IMR-90 (cell line): ENCODE measurements around the gene NT5M. TPM values are rescaled to one million over a fixed set of nuclear protein-coding genes. Genes with fewer than 3 reads are reported as not detected.

Source experiments
- ATAC-seq: fragments of 200-7000 bp; cut with Tn5 transposase; 2 replicates; pipeline ENCODE4 v1.9.1; 2020; ENCODE audit warnings: low read depth, mild to moderate bottlenecking, moderate library complexity
- BruUV-seq: library from RNA; stranded (reverse); fragments of 400-500 nt; replicated peaks from 2 replicates; lab custom pipeline; 2021; lab: Mats Ljungman, UMichigan
- CTCF ChIA-PET: fragments of 300-600 bp; formaldehyde crosslinking; extraction: SDS; loops from one replicate; lab custom pipeline; 2021; ENCODE audit warnings: antibody characterized with exemption; lab: Yijun Ruan, JAX
- POLR2A ChIA-PET: fragments of 300-600 bp; sonication (Branson Sonifier 250); formaldehyde crosslinking; loops from one replicate; lab custom pipeline; 2022; ENCODE audit warnings: antibody characterized with exemption; ENCODE audit not compliant: unreplicated experiment; lab: Charles Lee
- DNase-seq: peaks from one replicate; pipeline ENCODE4 v3.0.0; 2013
- H2AFZ ChIP-seq: replicated peaks from 2 replicates; pipeline ENCODE3; 2013; ENCODE audit warnings: low read length, mild to moderate bottlenecking; ENCODE audit not compliant: poor library complexity
- H2AK5ac ChIP-seq: 2 replicates; pipeline ENCODE4 v1.6.1; 2013; ENCODE audit warnings: low read depth, low read length, inconsistent platforms
- H2AK9ac ChIP-seq: replicated peaks from 2 replicates; pipeline ENCODE3; 2013; ENCODE audit warnings: mild to moderate bottlenecking, low read depth, low read length, moderate library complexity; ENCODE audit not compliant: poor library complexity
- H2BK120ac ChIP-seq: 2 replicates; pipeline ENCODE4 v1.6.1; 2013; ENCODE audit warnings: low read depth, low read length, inconsistent platforms
- H2BK15ac ChIP-seq: 3 replicates; pipeline ENCODE4 v1.6.1; 2013; ENCODE audit warnings: low read depth, low read length, inconsistent platforms
- H2BK20ac ChIP-seq: 2 replicates; pipeline ENCODE4 v1.6.1; 2013; ENCODE audit warnings: low read depth, mild to moderate bottlenecking, inconsistent platforms, low read length, moderate library complexity
- H2BK5ac ChIP-seq: 2 replicates; pipeline ENCODE4 v1.6.1; 2013; ENCODE audit warnings: mild to moderate bottlenecking, low read depth, low read length, inconsistent platforms; ENCODE audit not compliant: poor library complexity, severe bottlenecking
- H3K14ac ChIP-seq: replicated peaks from 2 replicates; pipeline ENCODE4 v1.6.1; 2013; ENCODE audit warnings: low read depth, low read length, inconsistent platforms
- H3K18ac ChIP-seq: 2 replicates; pipeline ENCODE4 v1.6.1; 2013; ENCODE audit warnings: low read depth, low read length, control low read depth
- H3K23ac ChIP-seq: 2 replicates; pipeline ENCODE4 v1.6.1; 2013; ENCODE audit warnings: low read depth, low read length, inconsistent platforms
- H3K27ac ChIP-seq: 2 replicates; pipeline ENCODE4 v1.5.1; 2013; ENCODE audit warnings: mild to moderate bottlenecking, control low read depth, low read length; ENCODE audit not compliant: insufficient read depth
- H3K27me3 ChIP-seq: 2 replicates; pipeline ENCODE4 v1.6.1; 2013; ENCODE audit warnings: low read length; ENCODE audit not compliant: control insufficient read depth, insufficient read depth
- H3K36me3 ChIP-seq: 2 replicates; pipeline ENCODE4 v1.6.1; 2013; ENCODE audit warnings: low read length, mixed read lengths; ENCODE audit not compliant: control insufficient read depth, insufficient read depth
- H3K4ac ChIP-seq: 2 replicates; pipeline ENCODE4 v1.6.1; 2013; ENCODE audit warnings: low read depth, low read length, inconsistent platforms
- H3K4me1 ChIP-seq: 2 replicates; pipeline ENCODE4 v1.6.1; 2013; ENCODE audit warnings: low read length, mixed read lengths; ENCODE audit not compliant: control insufficient read depth, insufficient read depth
- H3K4me2 ChIP-seq: 2 replicates; pipeline ENCODE4 v1.6.1; 2013; ENCODE audit warnings: low read depth, mild to moderate bottlenecking, control low read depth, low read length, moderate library complexity
- H3K4me3 ChIP-seq: 2 replicates; pipeline ENCODE4 v1.5.1; 2013; ENCODE audit warnings: low read depth, mild to moderate bottlenecking, control low read depth, low read length, moderate library complexity; ENCODE audit not compliant: insufficient read depth
- H3K56ac ChIP-seq: 2 replicates; pipeline ENCODE4 v1.6.1; 2013; ENCODE audit warnings: low read length, inconsistent platforms; ENCODE audit not compliant: insufficient read depth; ENCODE audit errors: extremely low read depth
- H3K79me1 ChIP-seq, 2 experiments: 2 replicates each; pipeline ENCODE4 v1.6.1; 2013; ENCODE audit warnings: low read length in 2 of 2, inconsistent platforms in 1 of 2, low read depth in 1 of 2
- H3K9ac ChIP-seq: 2 replicates; pipeline ENCODE4 v1.6.1; 2013; ENCODE audit warnings: low read depth, low read length, control low read depth
- H3K9me1 ChIP-seq: 2 replicates; pipeline ENCODE4 v1.6.1; 2013; ENCODE audit warnings: low read length, inconsistent platforms; ENCODE audit not compliant: insufficient read depth
- H3K9me3 ChIP-seq: 2 replicates; pipeline ENCODE4 v1.6.1; 2013; ENCODE audit warnings: low read length; ENCODE audit not compliant: control insufficient read depth, insufficient read depth
- H4K20me1 ChIP-seq: 2 replicates; pipeline ENCODE4 v1.6.1; 2013; ENCODE audit warnings: low read length, inconsistent platforms; ENCODE audit not compliant: insufficient read depth
- H4K5ac ChIP-seq: 2 replicates; pipeline ENCODE4 v1.6.1; 2013; ENCODE audit warnings: mild to moderate bottlenecking, low read depth, low read length, control low read depth
- H4K8ac ChIP-seq, 2 experiments: 2 replicates each; pipeline ENCODE4 v1.6.1; 2013; ENCODE audit warnings: low read depth in 2 of 2, low read length in 2 of 2, control low read depth in 1 of 2, inconsistent platforms in 1 of 2
- H4K91ac ChIP-seq: 2 replicates; pipeline ENCODE4 v1.6.1; 2013; ENCODE audit warnings: low read depth, low read length, inconsistent platforms; ENCODE audit not compliant: insufficient read depth
- BHLHE40 ChIP-seq: fragments of 150-350 bp; IDR thresholded peaks from 2 replicates; pipeline ENCODE4 v1.6.1; 2016; ENCODE audit warnings: mild to moderate bottlenecking, low read depth, low read length
- CEBPB ChIP-seq: IDR thresholded peaks from 2 replicates; pipeline ENCODE4 v1.6.1; 2012; ENCODE audit warnings: low read depth, low read length, improper control_type of control experiment
- CHD1 ChIP-seq: IDR thresholded peaks from 2 replicates; pipeline ENCODE4 v1.6.1; 2012; ENCODE audit warnings: low read depth, low read length, improper control_type of control experiment
- CTCF ChIP-seq: conservative IDR thresholded peaks from 2 replicates; pipeline ENCODE4 v1.5.1; 2012; ENCODE audit warnings: mild to moderate bottlenecking, low read depth, low read length, improper control_type of control experiment
- ELK1 ChIP-seq: fragments of 150-350 bp; IDR thresholded peaks from 2 replicates; pipeline ENCODE4 v1.6.1; 2016; ENCODE audit warnings: low read depth, mild to moderate bottlenecking, low read length, moderate library complexity, borderline replicate concordance
- FOS ChIP-seq: fragments of 150-350 bp; IDR thresholded peaks from 2 replicates; pipeline ENCODE4 v1.6.1; 2016; ENCODE audit warnings: low read depth, low read length
- MAFK ChIP-seq: IDR thresholded peaks from 2 replicates; pipeline ENCODE4 v1.6.1; 2012; ENCODE audit warnings: low read depth, low read length, improper control_type of control experiment
- MAZ ChIP-seq: IDR thresholded peaks from 2 replicates; pipeline ENCODE4 v1.6.1; 2012; ENCODE audit warnings: low read depth, mild to moderate bottlenecking, low read length, improper control_type of control experiment, moderate library complexity, borderline replicate concordance
- MXI1 ChIP-seq: IDR thresholded peaks from 2 replicates; pipeline ENCODE4 v1.6.1; 2012; ENCODE audit warnings: low read depth, mild to moderate bottlenecking, low read length, moderate library complexity, borderline replicate concordance
- NFE2L2 ChIP-seq: fragments of 150-350 bp; IDR thresholded peaks from 2 replicates; pipeline ENCODE4 v1.6.1; 2016; ENCODE audit warnings: low read depth, mild to moderate bottlenecking, low read length
- POLR2A ChIP-seq: IDR thresholded peaks from 2 replicates; pipeline ENCODE4 v1.6.1; 2012; ENCODE audit warnings: mild to moderate bottlenecking, low read depth, low read length
- RAD21 ChIP-seq: IDR thresholded peaks from 2 replicates; pipeline ENCODE4 v1.6.1; 2012; ENCODE audit warnings: low read length, improper control_type of control experiment
- RCOR1 ChIP-seq: IDR thresholded peaks from 2 replicates; pipeline ENCODE4 v1.6.1; 2012; ENCODE audit warnings: mild to moderate bottlenecking, low read length, improper control_type of control experiment; ENCODE audit not compliant: insufficient replicate concordance
- SMC3 ChIP-seq: fragments of 150-350 bp; IDR thresholded peaks from 2 replicates; pipeline ENCODE4 v1.6.1; 2016; ENCODE audit warnings: low read depth, mild to moderate bottlenecking, antibody characterized with exemption, low read length, moderate library complexity
- USF2 ChIP-seq: fragments of 150-350 bp; IDR thresholded peaks from 2 replicates; pipeline ENCODE4 v1.6.1; 2017; ENCODE audit warnings: mild to moderate bottlenecking, antibody characterized with exemption, low read length, low read depth
- WGBS, 2 experiments: methylation state at CpG; one replicate each; pipeline versions ENCODE4 v1.1.5 to v1.1.7; 2013; ENCODE audit warnings: missing lambda C conversion rate in 2 of 2; ENCODE audit not compliant: insufficient read length in 1 of 2; ENCODE audit errors: extremely low coverage in 2 of 2; 5-methylcytosine and 5-hydroxymethylcytosine counted together
- dilution Hi-C: fragments of 300-500 bp; cut with HindIII; formaldehyde crosslinking; loops from one replicate; pipeline ENCODE4 v1.14.3; 2018; ENCODE audit warnings: low sequenced_read_pairs; ENCODE audit not compliant: unreplicated experiment
- in situ Hi-C: fragments of 300-500 bp; cut with MboI; formaldehyde crosslinking; loops from 3 replicates; pipeline ENCODE4 v1.14.3; 2019; ENCODE audit warnings: low sequenced_read_pairs, inconsistent platforms, mixed read lengths
- intact Hi-C: fragments of 100-400 bp; cut with micrococcal nuclease; formaldehyde crosslinking; loops from 2 replicates; pipeline ENCODE4 v1.10.0; 2022
- polyA plus RNA-seq, 3 experiments: library from polyadenylated mRNA; depleted of rRNA; stranded (reverse); fragments of >200 nt; gene quantifications; 2 replicates each; pipeline ENCODE4 v1.2.3, GENCODE V29; 2012; ENCODE audit warnings: low replicate concordance in 1 of 3
- total RNA-seq: library from RNA; depleted of rRNA; stranded (reverse); fragments of >200 nt; gene quantifications from 2 replicates; pipeline ENCODE4 v1.2.3, GENCODE V29; 2012

Gene NT5M
- total and polyA plus RNA-seq, 2 of the 4 experiments (the other 2 are of a cell fraction) = 0.18 to 0.32 TPM

- no peaks in the 10 kb centered on the region for H3K79me1 ChIP-seq
- no peak overlapping the region for H3K56ac ChIP-seq
- peak overlapping the region; percentile 87 for H2AK9ac ChIP-seq
- H3K9me1 ChIP-seq = no peaks in the 10 kb centered on the region; the same call in 1 of the 2 replicates
- H3K14ac ChIP-seq = no peak overlapping the region
- no peak overlapping the region for H2BK20ac ChIP-seq
- no peaks in the 10 kb centered on the region for H4K20me1 ChIP-seq
- peaks cover 3% of the 10 kb centered on the region for H3K4me1 ChIP-seq
- no peak overlapping the region for H3K4ac ChIP-seq
- no peak overlapping the region for H4K5ac ChIP-seq
- no peak overlapping the region; the same call in 1 of the 2 replicates for H3K27ac ChIP-seq
- no TSS peak for BruUV-seq
- H4K8ac ChIP-seq = peak overlapping the region; percentile 5 to 61; a peak in 1 of 4 replicates
- no peak overlapping the region for H4K91ac ChIP-seq
- H2AFZ ChIP-seq = peak overlapping the region; percentile 96
- dilution Hi-C loops (no loop called here), intact Hi-C loops (no loop called here), in situ Hi-C loops (no loop called here)
- no peaks in the 10 kb centered on the region for H3K9me3 ChIP-seq
- ATAC-seq = no peak
- peak overlapping the region; percentile 54; the same call in 1 of the 2 replicates for H2AK5ac ChIP-seq
- H3K9ac ChIP-seq = peak overlapping the region; percentile 40; the same call in 1 of the 2 replicates
- H3K23ac ChIP-seq = peak overlapping the region; percentile 32; the same call in 1 of the 2 replicates
- no peak for DNase-seq
- H3K36me3 ChIP-seq = no peaks in the 10 kb centered on the region
- 0% methylated on average over 8 of the region's 21 CpGs; no CpG with 5 or more reads in 1 of the 2 experiments for WGBS, 2 experiments
- H3K27me3 ChIP-seq = no peaks in the 10 kb centered on the region; the same call in 1 of the 2 replicates
- H3K18ac ChIP-seq = no peak overlapping the region
- H3K4me2 ChIP-seq = peak overlapping the region; percentile 69
- no peak overlapping the region for H2BK120ac ChIP-seq
- POLR2A ChIA-PET = no interaction called here
- no peak overlapping the region for H2BK15ac ChIP-seq
- peak overlapping the region; percentile 78 for H3K4me3 ChIP-seq
- CTCF ChIA-PET = no interaction called here
- no peak overlapping the region for H2BK5ac ChIP-seq
- no peak for TF ChIP-seq SMC3
- no peak for TF ChIP-seq POLR2A
- no peak for TF ChIP-seq ELK1
- no peak for TF ChIP-seq MXI1
- no peak for TF ChIP-seq CTCF
- no peak for TF ChIP-seq NFE2L2
- TF ChIP-seq RAD21 = no peak
- no peak for TF ChIP-seq CHD1
- TF ChIP-seq MAZ = no peak
- no peak for TF ChIP-seq FOS
- TF ChIP-seq MAFK = no peak
- TF ChIP-seq RCOR1 = no peak
- no peak for TF ChIP-seq BHLHE40
- no peak for TF ChIP-seq USF2
- no peak for TF ChIP-seq CEBPB
These were observed 796 bp downstream of the NT5M start for GRCh38 chr17:17303847-17304490.
